ENCODE results near the gene ZNF101.

ZNF101 gene

DNA sequence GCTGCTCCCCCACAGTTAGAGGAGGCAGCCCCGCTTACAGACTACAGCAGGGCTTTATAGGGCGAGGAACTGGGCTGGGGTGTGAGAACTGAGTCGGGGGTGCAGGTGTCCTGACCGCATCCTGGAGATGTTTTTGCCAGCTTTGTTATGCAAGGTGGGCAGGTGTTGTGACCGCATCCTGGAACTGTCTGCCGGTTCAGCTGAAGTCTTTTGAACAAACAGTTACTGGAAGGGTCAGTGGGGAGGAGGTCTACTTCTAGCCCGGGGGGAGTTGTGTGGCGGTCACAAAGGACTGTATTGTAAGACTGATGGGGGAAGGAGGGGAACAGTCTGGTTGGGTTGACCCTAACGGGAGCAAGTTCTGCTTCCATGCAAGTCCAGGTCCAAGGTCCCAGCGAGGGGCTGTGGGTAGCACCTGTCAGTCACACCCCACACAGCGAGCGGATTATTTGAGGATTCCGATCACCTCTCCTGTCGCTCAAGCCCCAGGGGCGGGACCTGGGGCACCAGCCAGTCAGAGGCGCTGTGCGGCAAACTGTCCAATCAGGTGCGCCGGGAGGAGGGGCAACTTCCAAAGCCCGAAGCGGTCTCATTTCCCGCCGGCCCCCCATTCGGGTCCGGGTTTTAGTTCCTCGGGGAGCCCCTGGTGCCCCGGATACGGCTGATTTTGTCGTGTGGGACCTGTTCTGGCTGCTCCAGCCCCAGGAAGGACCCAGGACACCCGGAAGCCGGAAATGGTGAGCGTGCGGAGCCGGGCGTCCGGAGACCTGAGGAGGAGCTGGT lies at the start of gene ZNF101:
Gene ZNF101 (plus strand): TSS at position 610 of the 783 bp plus-strand sequence. CDS start 125 bp downstream, at position 735.
- H3K36me3 Mint-ChIP-seq (ENCODE audit: low read depth), result peaks cover 49% of the 10 kb centered on the region
- peaks cover 26% of the 10 kb centered on the region for H3K4me1 Mint-ChIP-seq (ENCODE audit: low read depth)
- no peaks in the 10 kb centered on the region for H3K27me3 Mint-ChIP-seq
- intact Hi-C loops (cut with micrococcal nuclease), result loop anchor here (10.0 kb wide), 1 partner anchor 286 kb away; no protein-coding TSS in a partner anchor
- H3K4me3 Mint-ChIP-seq, result peak within 1 kb of the TSS; percentile 96
- H3K9me3 Mint-ChIP-seq, result peaks cover 15% of the 10 kb centered on the region
- peak within 1 kb of the TSS; percentile 97 for H3K27ac Mint-ChIP-seq

DNA sequence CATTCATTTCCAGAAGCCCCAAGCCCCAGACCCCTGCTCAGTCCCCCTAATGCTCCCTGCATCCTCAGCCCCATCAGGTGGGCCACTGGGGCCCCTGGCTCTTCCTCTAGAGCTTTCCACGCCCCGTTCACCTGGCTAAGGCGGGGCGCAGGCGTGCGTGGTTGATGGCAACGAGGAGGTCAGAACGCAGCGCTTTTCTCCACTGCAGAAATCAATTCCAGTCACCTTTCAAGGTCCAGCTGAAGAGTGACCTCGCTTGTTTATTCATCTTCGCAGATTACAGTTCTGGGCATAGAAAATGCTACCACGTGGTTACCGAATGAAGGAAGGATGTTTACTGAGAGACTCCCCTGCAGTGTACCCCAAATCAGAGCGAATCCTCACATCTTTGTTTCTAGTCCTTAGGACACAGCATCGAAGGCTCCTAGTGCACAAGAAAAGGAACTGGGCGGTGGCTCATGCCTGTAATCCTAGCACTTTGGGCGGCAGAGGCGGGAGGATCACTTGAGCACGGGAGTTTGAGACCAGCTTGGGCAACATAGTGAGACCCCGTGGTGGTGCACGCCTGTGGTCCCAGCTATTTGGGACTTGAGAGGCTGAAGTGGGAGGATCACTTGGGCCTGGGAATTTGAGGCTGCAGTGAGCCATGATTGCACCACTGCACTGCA lies 49.3 kb upstream of the ZNF101 start:
- Mint-ChIP-seq H3K36me3 (ENCODE audit: low read depth) (peaks cover 22% of the 10 kb centered on the region), H3K9me3 (no peaks in the 10 kb centered on the region), H3K27me3 (peaks cover 9% of the 10 kb centered on the region), H3K4me1 (ENCODE audit: low read depth) (peaks cover 30% of the 10 kb centered on the region), H3K4me3 (peak overlapping the region; percentile 44), H3K27ac (peak overlapping the region; percentile 56)
- intact Hi-C loops (cut with micrococcal nuclease), result loop anchor here (2.0 kb wide), 1 partner anchor 43 kb away; the partner anchor contains the start of gene ATP13A1

DNA sequence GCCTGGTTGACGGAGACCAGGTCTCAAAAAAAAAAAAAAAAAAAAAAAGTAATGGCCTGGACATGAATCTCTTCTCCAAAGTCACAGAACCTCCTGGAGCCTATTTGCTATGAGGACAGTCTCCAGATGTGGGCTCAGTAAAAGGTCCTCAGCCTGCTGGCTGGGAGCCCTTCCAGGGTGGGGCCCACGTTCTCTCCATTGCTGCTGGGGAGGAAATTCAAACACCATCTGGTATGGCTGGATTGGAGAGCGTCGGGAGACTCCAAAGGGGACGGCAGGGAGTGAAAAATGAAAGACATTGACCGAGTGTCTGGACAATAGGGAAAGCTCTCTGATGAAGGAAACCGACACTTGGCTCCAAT lies 48.8 kb upstream of the ZNF101 start:
- Mint-ChIP-seq H3K27ac (peak overlapping the region; percentile 56), H3K9me3 (no peaks in the 10 kb centered on the region), H3K4me3 (no peak overlapping the region), H3K36me3 (ENCODE audit: low read depth) (peaks cover 27% of the 10 kb centered on the region), H3K4me1 (ENCODE audit: low read depth) (peaks cover 30% of the 10 kb centered on the region), H3K27me3 (peaks cover 9% of the 10 kb centered on the region)
- intact Hi-C loops (cut with micrococcal nuclease), result loop anchor here (2.0 kb wide), 1 partner anchor 43 kb away; the partner anchor contains the start of gene ATP13A1

DNA sequence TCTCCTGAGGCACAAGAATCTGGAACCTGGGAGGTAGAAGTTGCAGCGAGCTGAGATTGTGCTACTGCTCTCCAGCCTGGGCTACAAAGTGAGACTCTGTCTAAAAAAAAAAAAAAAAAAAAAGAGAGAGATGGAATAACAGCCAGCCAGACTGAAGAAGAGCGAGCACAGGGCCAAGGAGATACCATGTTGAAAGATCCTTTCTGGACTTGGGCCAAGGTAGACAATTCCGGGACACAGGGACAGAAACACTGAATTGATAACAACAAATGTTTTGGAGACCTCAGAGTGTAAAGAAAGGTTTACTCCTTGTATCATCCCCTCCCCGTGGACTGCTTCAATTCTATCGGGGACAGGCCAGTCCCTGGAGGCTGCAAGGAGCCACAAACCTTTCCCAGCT lies 45.3 kb upstream of the ZNF101 start:
- H3K9me3 Mint-ChIP-seq, result no peaks in the 10 kb centered on the region
- peaks cover 41% of the 10 kb centered on the region for H3K4me1 Mint-ChIP-seq (ENCODE audit: low read depth)
- no peak overlapping the region for H3K4me3 Mint-ChIP-seq
- H3K27ac Mint-ChIP-seq, result no peak overlapping the region
- H3K27me3 Mint-ChIP-seq, result peaks cover 2% of the 10 kb centered on the region
- intact Hi-C loops (cut with micrococcal nuclease), result no loop called here
- peaks cover 44% of the 10 kb centered on the region for H3K36me3 Mint-ChIP-seq (ENCODE audit: low read depth)

DNA sequence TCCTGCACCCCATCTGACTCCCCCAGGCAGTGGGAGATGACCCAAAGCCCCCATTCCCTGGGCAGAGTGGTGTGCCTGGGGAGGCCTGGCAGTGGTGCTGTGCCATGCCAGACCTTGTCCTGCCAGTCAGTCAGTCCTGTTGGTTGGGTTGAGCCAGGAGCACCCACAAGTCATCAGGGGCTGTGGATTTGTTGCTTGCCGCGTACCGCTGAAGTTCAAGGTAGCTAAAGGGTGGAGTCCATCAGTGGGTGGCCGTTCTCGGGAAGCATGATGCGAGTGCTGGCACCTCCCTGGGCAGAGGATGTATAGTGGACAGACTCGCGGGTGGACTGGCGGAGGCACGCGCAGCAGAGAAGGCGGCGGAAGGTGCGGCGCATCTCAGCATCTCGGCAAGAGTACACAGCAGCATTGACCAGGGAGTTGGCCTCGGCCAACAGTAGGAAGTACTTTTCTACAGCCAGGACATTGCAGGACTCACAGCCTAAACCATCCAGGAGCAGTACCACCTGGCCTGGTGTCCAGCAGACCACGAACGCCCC lies 44.5 kb upstream of the ZNF101 start:
- intact Hi-C loops (cut with micrococcal nuclease), result no loop called here
- Mint-ChIP-seq H3K27me3 (peaks cover 7% of the 10 kb centered on the region), H3K27ac (no peak overlapping the region), H3K4me3 (no peak overlapping the region), H3K36me3 (ENCODE audit: low read depth) (peaks cover 50% of the 10 kb centered on the region), H3K4me1 (ENCODE audit: low read depth) (peaks cover 43% of the 10 kb centered on the region), H3K9me3 (no peaks in the 10 kb centered on the region)

DNA sequence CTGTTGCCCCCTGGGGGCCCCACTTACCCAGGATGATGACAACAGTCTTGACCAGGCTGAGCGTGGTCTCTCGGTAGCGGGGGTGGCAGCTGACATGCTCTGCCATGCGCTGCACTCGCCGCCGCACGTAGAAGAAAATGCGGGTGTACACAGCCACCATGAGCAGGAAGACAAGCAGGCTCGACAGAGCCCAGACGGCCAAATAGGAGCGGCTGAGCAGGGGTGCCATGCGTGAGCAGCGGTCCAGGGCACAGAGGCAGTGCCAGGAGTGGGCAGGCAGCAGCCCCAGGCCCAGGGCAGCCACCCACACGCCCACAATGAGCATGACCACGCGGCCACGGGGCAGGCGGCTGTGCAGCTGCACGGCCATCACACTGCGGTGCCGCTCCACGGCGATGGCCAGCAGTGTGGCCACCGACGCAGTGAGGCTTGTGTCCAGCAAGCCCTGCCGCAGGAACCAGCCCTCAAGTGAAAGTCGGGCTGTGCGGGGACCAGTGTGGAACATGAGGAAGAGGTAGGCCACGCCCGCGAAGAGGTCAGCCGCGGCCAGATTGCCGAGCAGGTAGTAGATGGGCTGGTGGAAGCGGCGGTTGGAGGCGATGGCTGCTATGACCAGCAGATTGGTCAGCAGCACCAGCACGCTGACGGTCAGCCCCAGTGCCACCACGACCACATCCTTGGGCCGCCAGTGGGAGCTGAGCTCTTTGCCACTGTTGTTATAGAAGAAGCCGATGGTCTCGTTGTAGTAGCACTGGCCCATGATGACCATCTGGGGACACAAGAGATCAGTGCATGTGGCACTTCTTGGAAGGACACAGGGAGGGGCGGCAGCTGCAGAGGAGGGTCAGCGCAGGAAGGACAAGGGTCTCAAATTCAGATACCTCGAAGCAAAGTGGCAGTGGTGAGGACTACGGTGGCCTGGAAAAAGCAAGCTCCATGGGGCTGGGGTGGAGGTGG lies 41.8 kb upstream of the ZNF101 start:
- Mint-ChIP-seq H3K27me3 (peaks cover 7% of the 10 kb centered on the region), H3K9me3 (no peaks in the 10 kb centered on the region), H3K4me1 (ENCODE audit: low read depth) (peaks cover 28% of the 10 kb centered on the region), H3K4me3 (peak overlapping the region; percentile 54), H3K36me3 (ENCODE audit: low read depth) (peaks cover 72% of the 10 kb centered on the region), H3K27ac (peak overlapping the region; percentile 35)
- intact Hi-C loops (cut with micrococcal nuclease), result no loop called here

DNA sequence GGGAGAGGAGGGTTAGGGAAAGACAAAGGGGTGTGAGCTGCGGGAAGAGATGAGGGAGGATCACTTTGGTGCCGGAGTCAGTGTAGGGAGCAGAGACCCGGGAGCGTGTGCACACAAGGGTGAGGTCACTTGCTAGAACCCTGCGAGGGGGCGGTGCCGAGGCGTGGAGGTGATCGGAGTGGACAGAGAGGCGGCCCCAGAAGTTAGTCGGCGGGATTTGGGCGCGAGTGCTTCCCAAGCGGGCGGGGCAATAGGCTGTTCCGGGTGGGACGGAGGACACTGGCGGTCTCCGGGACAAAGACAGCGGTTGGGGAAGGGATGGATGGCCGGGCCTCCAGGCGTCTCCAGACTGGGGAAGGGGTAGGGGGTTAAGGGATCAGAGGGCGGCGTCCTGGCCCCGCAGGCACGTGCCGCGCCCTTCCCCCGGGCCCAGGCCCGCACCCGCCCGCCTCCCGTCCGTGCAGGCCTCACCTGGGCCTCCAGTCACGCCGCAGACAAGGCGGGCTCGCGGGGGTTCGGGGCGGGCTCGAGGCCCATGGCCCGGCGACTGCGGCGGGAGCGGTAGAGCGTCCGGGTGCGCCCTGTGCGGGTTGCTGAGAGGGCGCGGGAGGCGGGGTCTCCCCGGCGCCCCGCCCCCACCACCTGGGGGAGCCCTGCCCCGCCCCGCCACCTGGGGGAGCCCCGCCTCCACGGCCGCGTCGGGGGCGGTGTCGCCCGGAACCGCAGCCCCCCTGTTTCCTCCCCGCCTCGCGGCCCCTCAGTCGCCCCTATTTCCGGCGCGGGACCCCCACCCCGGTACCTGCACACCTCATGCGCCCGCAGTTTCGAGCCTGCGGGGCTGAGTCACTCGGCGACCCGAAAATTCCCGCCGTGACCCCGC lies 40.8 kb upstream of the ZNF101 start, which contains the start of gene LPAR2:
Gene LPAR2 (minus strand): TSS at position 600 of the 880 bp plus-strand sequence. CDS start 945 bp downstream, outside the sequence.
- peak within 1 kb of the TSS; percentile 71 for H3K4me3 Mint-ChIP-seq
- H3K9me3 Mint-ChIP-seq, result no peaks in the 10 kb centered on the region
- peaks cover 76% of the 10 kb centered on the region for H3K36me3 Mint-ChIP-seq (ENCODE audit: low read depth)
- H3K27me3 Mint-ChIP-seq, result peaks cover 7% of the 10 kb centered on the region
- peaks cover 31% of the 10 kb centered on the region for H3K4me1 Mint-ChIP-seq (ENCODE audit: low read depth)
- peak within 1 kb of the TSS; percentile 42 for H3K27ac Mint-ChIP-seq
- intact Hi-C loops (cut with micrococcal nuclease), result no loop called here

DNA sequence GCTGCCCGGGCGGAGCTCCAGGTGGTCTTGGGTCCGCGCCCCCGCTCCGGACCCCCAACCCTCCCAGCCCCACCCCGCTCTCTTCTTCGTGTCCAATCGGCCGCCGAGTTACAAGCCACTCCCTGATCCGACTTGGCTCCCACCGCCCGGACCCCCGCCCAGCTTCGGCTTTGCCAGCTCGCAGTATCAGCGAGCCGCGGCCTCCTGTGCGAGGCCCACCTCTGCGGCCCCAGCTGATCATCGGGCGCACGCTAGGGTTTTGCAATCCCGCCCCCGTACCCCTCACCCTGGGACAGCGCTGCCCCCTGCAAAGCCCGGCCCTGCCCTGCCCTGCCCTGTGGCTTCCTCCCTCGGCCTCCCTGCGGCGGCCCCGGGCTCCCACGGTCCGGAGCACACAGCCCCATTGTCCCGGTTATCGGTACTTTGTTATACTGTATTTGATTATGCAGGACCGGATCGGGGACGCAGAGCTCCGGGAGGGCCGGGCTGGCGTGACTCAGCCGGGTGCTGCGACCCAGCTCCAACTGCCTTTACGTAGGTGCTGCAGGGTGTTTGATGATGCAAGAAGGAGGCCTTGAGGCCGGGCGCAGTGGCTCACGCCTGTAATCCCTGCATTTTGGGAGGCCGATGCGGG lies 40.0 kb upstream of the ZNF101 start:
- Mint-ChIP-seq H3K9me3 (no peaks in the 10 kb centered on the region), H3K4me1 (ENCODE audit: low read depth) (peaks cover 38% of the 10 kb centered on the region), H3K27ac (peak overlapping the region; percentile 42), H3K4me3 (peak overlapping the region; percentile 71), H3K36me3 (ENCODE audit: low read depth) (peaks cover 80% of the 10 kb centered on the region), H3K27me3 (peaks cover 7% of the 10 kb centered on the region)
- intact Hi-C loops (cut with micrococcal nuclease), result no loop called here

DNA sequence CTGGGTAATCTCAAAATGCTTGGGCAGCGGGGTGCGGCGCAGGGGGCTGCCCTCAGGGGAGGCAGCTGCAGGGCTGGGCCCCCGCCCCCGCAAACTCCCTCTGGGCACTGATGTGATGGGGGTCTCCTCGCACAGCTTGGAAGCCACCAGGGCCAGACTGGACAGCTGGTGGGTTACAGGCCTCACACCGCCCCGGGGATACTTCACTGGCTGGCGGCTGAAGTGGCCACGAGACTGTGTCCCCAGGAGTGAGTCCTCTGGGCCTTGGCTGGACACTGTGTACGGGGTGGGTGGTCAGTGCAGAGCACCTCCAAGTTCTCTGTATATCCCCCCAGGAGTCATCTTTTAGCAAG lies 38.6 kb upstream of the ZNF101 start:
- intact Hi-C loops (cut with micrococcal nuclease), result no loop called here
- Mint-ChIP-seq H3K4me1 (ENCODE audit: low read depth) (peaks cover 41% of the 10 kb centered on the region), H3K27me3 (peaks cover 7% of the 10 kb centered on the region), H3K9me3 (no peaks in the 10 kb centered on the region), H3K27ac (no peak overlapping the region), H3K36me3 (ENCODE audit: low read depth) (peaks cover 81% of the 10 kb centered on the region), H3K4me3 (no peak overlapping the region)

DNA sequence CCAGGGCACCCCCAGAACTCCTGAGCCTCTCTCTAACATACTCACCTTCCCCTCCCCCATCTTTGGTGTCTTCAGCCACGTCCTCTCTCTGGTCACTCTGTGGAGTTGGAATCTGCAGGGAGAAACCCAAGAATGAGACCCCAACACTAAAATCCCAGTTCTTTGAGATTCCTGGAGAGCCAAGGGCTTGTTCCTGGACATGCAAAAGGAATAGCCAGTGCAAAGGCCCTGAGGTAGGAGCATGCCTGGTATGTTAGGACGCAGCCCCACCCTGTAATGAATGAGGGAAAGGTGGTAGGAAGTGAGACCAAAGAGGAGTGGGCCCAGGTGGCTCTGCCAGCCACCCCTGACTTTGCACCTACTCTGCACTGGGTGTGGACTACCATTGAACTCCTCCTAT lies 38.2 kb upstream of the ZNF101 start:
- H3K4me3 Mint-ChIP-seq, result no peak overlapping the region
- peaks cover 85% of the 10 kb centered on the region for H3K36me3 Mint-ChIP-seq (ENCODE audit: low read depth)
- H3K27ac Mint-ChIP-seq, result no peak overlapping the region
- peaks cover 42% of the 10 kb centered on the region for H3K4me1 Mint-ChIP-seq (ENCODE audit: low read depth)
- intact Hi-C loops (cut with micrococcal nuclease), result no loop called here
- H3K9me3 Mint-ChIP-seq, result no peaks in the 10 kb centered on the region
- peaks cover 7% of the 10 kb centered on the region for H3K27me3 Mint-ChIP-seq

DNA sequence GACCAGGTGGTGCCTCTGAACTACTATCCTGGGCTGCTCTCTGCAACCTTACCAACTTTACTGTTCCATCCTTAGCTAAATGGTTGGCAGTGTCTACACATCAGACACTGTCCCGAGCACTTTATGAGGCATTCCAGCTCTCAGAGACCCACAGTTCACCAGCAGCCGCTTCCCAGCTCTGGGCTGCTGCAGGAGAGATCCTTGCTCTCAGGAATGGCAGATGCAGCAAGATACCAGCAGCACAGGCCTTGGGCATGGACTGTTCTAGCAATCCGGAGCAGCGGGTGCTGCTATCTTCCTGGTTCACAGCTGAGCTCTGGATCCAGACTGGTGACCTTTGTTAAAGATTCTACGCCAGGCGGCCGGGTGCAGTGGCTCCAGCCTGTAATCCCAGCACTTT lies 37.3 kb upstream of the ZNF101 start:
- no peak overlapping the region for H3K4me3 Mint-ChIP-seq
- peaks cover 90% of the 10 kb centered on the region for H3K36me3 Mint-ChIP-seq (ENCODE audit: low read depth)
- peaks cover 39% of the 10 kb centered on the region for H3K4me1 Mint-ChIP-seq (ENCODE audit: low read depth)
- H3K27me3 Mint-ChIP-seq, result peaks cover 7% of the 10 kb centered on the region
- H3K9me3 Mint-ChIP-seq, result no peaks in the 10 kb centered on the region
- no peak overlapping the region for H3K27ac Mint-ChIP-seq
- intact Hi-C loops (cut with micrococcal nuclease), result no loop called here

DNA sequence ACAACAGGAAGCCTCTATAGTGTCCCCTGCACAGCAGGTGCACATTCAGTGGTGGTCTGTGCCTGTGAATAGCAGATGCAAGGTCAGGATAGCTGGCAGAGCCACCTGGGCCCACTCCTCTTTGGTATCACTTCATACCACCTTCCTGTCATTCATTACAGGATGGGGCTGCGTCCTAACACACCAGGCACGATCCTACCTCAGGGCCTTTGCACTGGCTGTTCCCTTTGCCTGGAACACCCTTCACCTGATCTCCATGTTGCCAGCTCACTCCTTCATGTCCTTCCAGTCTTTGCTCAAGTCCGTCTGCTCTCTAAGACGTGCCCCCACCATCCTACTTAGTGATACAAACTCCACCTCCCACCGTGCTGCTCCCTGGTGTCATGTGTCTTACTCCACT lies 36.0 kb upstream of the ZNF101 start:
- H3K27me3 Mint-ChIP-seq, result peaks cover 5% of the 10 kb centered on the region
- H3K36me3 Mint-ChIP-seq (ENCODE audit: low read depth), result peaks cover 92% of the 10 kb centered on the region
- H3K27ac Mint-ChIP-seq, result no peak overlapping the region
- H3K9me3 Mint-ChIP-seq, result no peaks in the 10 kb centered on the region
- peaks cover 25% of the 10 kb centered on the region for H3K4me1 Mint-ChIP-seq (ENCODE audit: low read depth)
- intact Hi-C loops (cut with micrococcal nuclease), result no loop called here
- H3K4me3 Mint-ChIP-seq, result no peak overlapping the region
